Eye (tissue), 1 donor: ENCODE data around the gene URI1.

Experiments
- DNase-seq: peaks from one replicate; pipeline ENCODE4 v3.0.0-alpha.2; 2015

URI1 gene

GRCh38 chr19:29971648-29972047 is 29.6 kb downstream of the URI1 start:
- no peak for DNase-seq

GRCh38 chr19:29974701-29975100 is 32.7 kb downstream of the URI1 start:
- no peak for DNase-seq

GRCh38 chr19:29976151-29976943 is 34.3 kb downstream of the URI1 start:
- no peak for DNase-seq

- no peak for DNase-seq
Observed at GRCh38 chr19:29978080-29978479, 36.0 kb downstream of the URI1 start.

- DNase-seq: no peak
Observed at GRCh38 chr19:29983568-29983967, 41.5 kb downstream of the URI1 start.

- DNase-seq: no peak
Observed at GRCh38 chr19:29985196-29985595, 43.2 kb downstream of the URI1 start.

GRCh38 chr19:29988351-29988750 is 46.3 kb downstream of the URI1 start:
- no peak for DNase-seq

- no peak for DNase-seq
Observed at GRCh38 chr19:29992233-29992867, 50.3 kb downstream of the URI1 start.

GRCh38 chr19:29999490-29999889 is 57.5 kb downstream of the URI1 start:
- DNase-seq: no peak

- DNase-seq: no peak
Observed at GRCh38 chr19:30000862-30001261, 58.8 kb downstream of the URI1 start.

GRCh38 chr19:30001301-30001700 is 59.3 kb downstream of the URI1 start:
- no peak for DNase-seq

GRCh38 chr19:30001791-30002190 is 59.8 kb downstream of the URI1 start:
- DNase-seq: peak; percentile 49

GRCh38 chr19:30003866-30004265 is 61.8 kb downstream of the URI1 start:
- peak; percentile 86 for DNase-seq

GRCh38 chr19:30004403-30004802 is 62.4 kb downstream of the URI1 start:
- no peak for DNase-seq

- DNase-seq: no peak
Observed at GRCh38 chr19:30006207-30006606, 64.2 kb downstream of the URI1 start.

GRCh38 chr19:30008169-30008568 is 66.1 kb downstream of the URI1 start:
- no peak for DNase-seq

- no peak for DNase-seq
Observed at GRCh38 chr19:30009013-30009412, 67.0 kb downstream of the URI1 start.

- DNase-seq: no peak
Observed at GRCh38 chr19:30011051-30011578, 69.1 kb downstream of the URI1 start.

GRCh38 chr19:30014770-30015169 is 72.7 kb downstream of the URI1 start:
- no peak for DNase-seq

- DNase-seq: no peak
Observed at GRCh38 chr19:30017172-30017571, 75.1 kb downstream of the URI1 start.

- DNase-seq: no peak
Observed at GRCh38 chr19:30020189-30020588, 78.2 kb downstream of the URI1 start.

GRCh38 chr19:30022659-30023058 is 80.6 kb downstream of the URI1 start:
- no peak for DNase-seq

- DNase-seq: no peak
Observed at GRCh38 chr19:30023330-30023729, 81.3 kb downstream of the URI1 start.

GRCh38 chr19:30024091-30024490 is 82.1 kb downstream of the URI1 start:
- no peak for DNase-seq
